Thyroid gland (tissue), 4 donors: ENCODE measurements around the gene ABCG2. TPM values are rescaled to one million over a fixed set of nuclear protein-coding genes. Genes with fewer than 3 reads are reported as not detected.

Experiments
- DNase-seq, 2 donors: peaks; one replicate each; pipeline ENCODE4 v3.0.0-alpha.2; 2019
- H3K27ac ChIP-seq, 3 donors: fragments of 200-600 bp; sonication (generic); 1 replicate in 2 of 3; 2 replicates in 1 of 3; pipeline ENCODE4 v1.5.1; 2016 to 2019; ENCODE audit warnings: mild to moderate bottlenecking in 1 of 3, moderate library complexity in 1 of 3
- H3K27me3 ChIP-seq: fragments of 200-600 bp; sonication (generic); one replicate; pipeline ENCODE4 v1.5.1; 2019
- H3K36me3 ChIP-seq, 2 donors: fragments of 200-600 bp; sonication (generic); one replicate each; pipeline ENCODE4 v1.5.1; 2016 to 2019
- H3K4me1 ChIP-seq, 2 donors: fragments of 200-600 bp; sonication (generic); one replicate each; pipeline ENCODE4 v1.5.1; 2017 to 2019
- H3K4me3 ChIP-seq, 3 donors: fragments of 200-600 bp; sonication (generic); replicated peaks in 1 of 3; 1 replicate in 2 of 3; 2 replicates in 1 of 3; pipeline ENCODE4 v1.5.1; 2016; ENCODE audit warnings: mild to moderate bottlenecking in 1 of 3
- H3K9me3 ChIP-seq: fragments of 200-600 bp; sonication (generic); one replicate; pipeline ENCODE4 v1.5.1; 2017
- POLR2A ChIP-seq, 2 donors: fragments of 450-650 bp; IDR thresholded peaks; one replicate each; pipeline ENCODE4 v1.6.1; 2017; ENCODE audit warnings: antibody characterized with exemption in 2 of 2, mild to moderate bottlenecking in 2 of 2, moderate library complexity in 1 of 2
- WGBS, 2 donors: methylation state at CpG; one replicate each; pipeline ENCODE4 v1.1.5; 2017; 5-methylcytosine and 5-hydroxymethylcytosine counted together
- intact Hi-C: fragments of 100-400 bp; cut with DNase I; formaldehyde crosslinking; loops from one replicate; pipeline ENCODE4 v1.15.1; 2023
- total RNA-seq, 4 donors: library from RNA; depleted of rRNA; stranded (reverse); fragments of >200 nt; gene quantifications; one replicate each; pipeline ENCODE4 v1.2.3, GENCODE V29; 2016
- TF ChIP-seq, protein P1 (sequence below), 6 experiments: fragments of 200-600 bp in 3 of 6; fragments of 450-650 bp in 3 of 6; sonication (generic) in 3 of 6; IDR thresholded peaks; one replicate each; pipeline ENCODE4 v1.5.1; 2016 to 2019; ENCODE audit warnings: antibody characterized with exemption in 6 of 6, mild to moderate bottlenecking in 2 of 6, inconsistent platforms in 1 of 6, moderate library complexity in 1 of 6

The ABCG2 gene
- total RNA-seq, 4 donors from 2014 or later = 3.9 to 26.3 (median 9.4) TPM

DNA sequence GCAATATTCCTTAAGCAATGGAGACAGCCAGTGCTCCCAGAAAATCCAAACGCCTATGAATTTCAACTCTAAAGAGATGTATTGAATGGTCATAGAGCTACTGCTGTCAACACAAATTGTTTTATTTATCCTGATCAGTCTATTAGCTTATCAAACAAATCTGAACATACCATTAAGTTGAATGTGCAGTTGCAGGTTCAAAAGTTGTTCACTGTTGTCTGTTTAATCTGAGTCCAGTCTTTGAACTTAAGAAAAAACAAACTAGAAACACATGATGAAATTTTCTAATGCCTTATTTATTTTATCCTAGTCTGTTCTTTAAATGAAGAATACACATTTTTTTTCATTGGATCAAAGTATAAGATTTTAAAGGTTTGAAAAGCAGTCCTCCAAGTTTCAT is 77.8 kb downstream of the ABCG2 start:
- H3K4me1 ChIP-seq = no peaks in the 10 kb centered on the region
- H3K27me3 ChIP-seq = no peaks in the 10 kb centered on the region
- no peak overlapping the region for H3K27ac ChIP-seq
- no peak overlapping the region for H3K4me3 ChIP-seq
- no peaks in the 10 kb centered on the region for H3K9me3 ChIP-seq
- TF ChIP-seq POLR2A (IDR thresholded peaks at IDR 0.05) = no peak
- TF ChIP-seq, protein P1, sequence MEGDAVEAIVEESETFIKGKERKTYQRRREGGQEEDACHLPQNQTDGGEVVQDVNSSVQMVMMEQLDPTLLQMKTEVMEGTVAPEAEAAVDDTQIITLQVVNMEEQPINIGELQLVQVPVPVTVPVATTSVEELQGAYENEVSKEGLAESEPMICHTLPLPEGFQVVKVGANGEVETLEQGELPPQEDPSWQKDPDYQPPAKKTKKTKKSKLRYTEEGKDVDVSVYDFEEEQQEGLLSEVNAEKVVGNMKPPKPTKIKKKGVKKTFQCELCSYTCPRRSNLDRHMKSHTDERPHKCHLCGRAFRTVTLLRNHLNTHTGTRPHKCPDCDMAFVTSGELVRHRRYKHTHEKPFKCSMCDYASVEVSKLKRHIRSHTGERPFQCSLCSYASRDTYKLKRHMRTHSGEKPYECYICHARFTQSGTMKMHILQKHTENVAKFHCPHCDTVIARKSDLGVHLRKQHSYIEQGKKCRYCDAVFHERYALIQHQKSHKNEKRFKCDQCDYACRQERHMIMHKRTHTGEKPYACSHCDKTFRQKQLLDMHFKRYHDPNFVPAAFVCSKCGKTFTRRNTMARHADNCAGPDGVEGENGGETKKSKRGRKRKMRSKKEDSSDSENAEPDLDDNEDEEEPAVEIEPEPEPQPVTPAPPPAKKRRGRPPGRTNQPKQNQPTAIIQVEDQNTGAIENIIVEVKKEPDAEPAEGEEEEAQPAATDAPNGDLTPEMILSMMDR (IDR thresholded peaks at IDR 0.05) = no peak
- peaks cover 0 to under 1% of the 10 kb centered on the region in 2 donors for H3K36me3 ChIP-seq
- intact Hi-C loops = no loop called here
- 90 to 96% methylated on average over 1 of the region's 1 CpG for whole genome bisulfite sequencing, 2 donors
- DNase-seq = no peak

DNA sequence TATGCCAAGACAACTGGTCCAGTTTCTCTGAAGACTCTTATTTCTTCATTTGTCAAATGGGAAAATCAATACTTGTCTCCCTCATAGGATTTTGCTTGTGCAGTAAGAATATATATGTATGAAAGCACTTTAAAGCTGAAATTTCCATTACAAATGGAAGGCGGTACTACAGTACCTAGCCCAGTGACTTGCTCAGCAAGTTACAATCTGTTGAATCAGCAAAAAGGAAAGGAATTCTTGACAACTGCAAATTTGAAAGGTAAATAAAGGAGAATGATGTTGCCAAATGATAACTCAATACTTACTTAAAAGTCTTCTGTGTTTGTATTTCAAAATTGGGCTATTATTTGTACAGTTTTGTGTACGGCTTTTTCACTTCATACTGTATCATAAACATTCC is 79.9 kb downstream of the ABCG2 start:
- H3K4me1 ChIP-seq = no peaks in the 10 kb centered on the region
- no peak for TF ChIP-seq POLR2A (IDR thresholded peaks at IDR 0.05)
- TF ChIP-seq, protein P1 (IDR thresholded peaks at IDR 0.05) = no peak
- no peak overlapping the region for H3K4me3 ChIP-seq
- intact Hi-C loops = no loop called here
- H3K27ac ChIP-seq = no peak overlapping the region
- no peaks in the 10 kb centered on the region for H3K27me3 ChIP-seq
- no peaks in the 10 kb centered on the region for H3K9me3 ChIP-seq
- 95 to 96% methylated on average over 2 of the region's 2 CpGs for WGBS, 2 donors
- DNase-seq = no peak
- peaks cover 8 to 12% of the 10 kb centered on the region in 2 donors for H3K36me3 ChIP-seq

DNA sequence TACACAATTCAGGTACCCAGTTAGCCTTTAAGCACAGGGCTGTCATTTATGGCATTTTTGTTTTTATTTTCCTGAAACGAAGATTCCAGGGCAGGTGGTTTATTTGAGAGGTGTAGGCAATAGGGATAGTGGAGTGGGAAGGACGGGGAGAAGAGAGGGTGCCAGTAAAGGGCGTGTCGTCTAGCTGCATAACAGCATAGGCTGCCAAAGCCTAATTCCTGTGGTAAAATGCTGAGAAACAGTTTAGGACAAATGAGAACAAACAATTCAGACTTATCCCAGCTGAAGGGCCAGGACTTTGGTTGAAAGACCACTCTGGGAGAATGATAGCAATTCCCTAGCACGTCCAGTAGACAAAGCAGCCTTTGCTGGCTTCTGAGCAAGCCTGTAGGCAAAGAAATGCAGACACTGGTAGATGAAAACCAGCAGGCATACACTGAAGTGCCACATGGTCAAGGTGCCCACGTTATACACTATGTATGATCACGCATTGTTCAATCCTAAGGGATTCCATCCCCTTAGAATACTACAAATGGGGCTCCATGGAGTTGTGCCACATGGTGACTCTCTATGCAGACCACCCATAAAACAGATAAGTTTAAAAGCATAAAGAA is 80.4 kb downstream of the ABCG2 start:
- Histone ChIP-seq H3K4me1 (no peaks in the 10 kb centered on the region), H3K36me3 (peaks cover 12% of the 10 kb centered on the region in 2 donors), H3K27me3 (no peaks in the 10 kb centered on the region), H3K27ac (no peak overlapping the region), H3K9me3 (no peaks in the 10 kb centered on the region), H3K4me3 (no peak overlapping the region)
- WGBS, 2 donors = 86 to 90% methylated on average over 7 of the region's 7 CpGs
- TF ChIP-seq, protein P1 (IDR thresholded peaks at IDR 0.05) = no peak
- no peak for TF ChIP-seq POLR2A (IDR thresholded peaks at IDR 0.05)
- no peak for DNase-seq
- intact Hi-C loops = no loop called here

DNA sequence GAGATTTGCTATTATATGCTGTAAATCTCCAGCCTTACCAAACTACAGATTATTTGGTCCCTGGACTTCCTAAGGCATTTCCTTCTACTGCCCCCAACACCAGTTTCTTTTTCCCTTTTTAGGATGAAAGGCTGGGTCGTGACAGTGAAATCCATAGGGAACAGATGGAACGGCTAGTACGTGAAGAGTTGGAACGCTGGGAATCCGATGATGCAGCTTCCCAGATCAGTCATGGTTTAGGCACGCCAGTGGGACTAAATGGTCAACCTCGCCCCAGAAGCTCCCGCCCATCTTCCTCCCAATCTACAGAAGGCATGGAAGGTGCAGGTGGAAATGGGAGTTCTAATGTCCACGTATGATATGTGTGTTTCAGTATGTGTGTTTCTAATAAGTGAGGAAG is 83.1 kb downstream of the ABCG2 start:
- intact Hi-C loops = no loop called here
- WGBS, 2 donors = 90 to 94% methylated on average over 9 of the region's 9 CpGs
- Histone ChIP-seq H3K27me3 (no peaks in the 10 kb centered on the region), H3K36me3 (peaks cover 22 to 35% of the 10 kb centered on the region in 2 donors), H3K9me3 (no peaks in the 10 kb centered on the region), H3K4me3 (no peak overlapping the region), H3K4me1 (no peaks in the 10 kb centered on the region), H3K27ac (no peak overlapping the region)
- DNase-seq = no peak
- TF ChIP-seq POLR2A (IDR thresholded peaks at IDR 0.05) = no peak
- TF ChIP-seq, protein P1 (IDR thresholded peaks at IDR 0.05) = no peak

DNA sequence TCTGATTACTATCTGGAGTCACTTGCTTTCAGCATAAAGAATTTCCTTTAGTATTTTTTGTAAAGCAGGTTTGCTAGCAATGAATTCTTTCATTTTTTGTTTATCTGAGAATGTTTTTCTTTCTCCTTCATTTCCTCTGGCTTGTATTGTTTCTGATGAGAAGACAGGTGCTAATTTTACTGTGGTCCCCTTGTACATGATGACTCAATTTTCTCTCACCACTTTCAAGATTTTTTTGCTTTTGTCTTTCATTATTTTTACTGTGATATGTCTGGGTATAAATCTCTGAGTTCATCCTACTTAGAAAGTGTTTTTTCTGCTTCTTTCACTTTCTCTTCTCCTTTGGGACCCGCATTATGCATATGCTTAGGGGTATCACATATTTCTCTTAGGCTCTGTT is 88.4 kb downstream of the ABCG2 start:
- H3K27me3 ChIP-seq = no peaks in the 10 kb centered on the region
- H3K36me3 ChIP-seq = peaks cover 48 to 57% of the 10 kb centered on the region in 2 donors
- no peak for TF ChIP-seq POLR2A (IDR thresholded peaks at IDR 0.05)
- TF ChIP-seq, protein P1 (IDR thresholded peaks at IDR 0.05) = no peak
- H3K27ac ChIP-seq = no peak overlapping the region
- no peaks in the 10 kb centered on the region for H3K9me3 ChIP-seq
- 96 to 98% methylated on average over 1 of the region's 1 CpG for WGBS, 2 donors
- no peak for DNase-seq
- intact Hi-C loops = no loop called here
- no peak overlapping the region for H3K4me3 ChIP-seq
- H3K4me1 ChIP-seq = no peaks in the 10 kb centered on the region
